ENCODE data around the gene DPF1. TPM values are rescaled to one million over a fixed set of nuclear protein-coding genes. Genes with fewer than 3 reads are reported as not detected.
A peak's percentile ranks its signal among the peaks of the same experiment; 100 is the strongest.
"Not testable (repeated sequence)": the region's sequence is repeated elsewhere in the genome, so short reads cannot be mapped to it uniquely, and the experiment has no call there.

The DPF1 gene
- total RNA-seq, 1 donor from 2014 or later, result 3.4 TPM

- Histone ChIP-seq H3K9ac (no peak overlapping the region), H2AFZ (replicated peaks) (peak overlapping the region; percentile 84), H3F3A (ENCODE audit: low read depth) (peaks cover 27% of the 10 kb centered on the region), H3K4me2 (peak overlapping the region; percentile 78), H3K9me3 (ENCODE audit: low read depth) (no peaks in the 10 kb centered on the region), H3K27me3 (no peaks in the 10 kb centered on the region), H3K4me1 (peaks cover 25% of the 10 kb centered on the region), H3K4me3 (peak overlapping the region; percentile 66), H3K27ac (no peak overlapping the region), H3K79me2 (ENCODE audit: low read depth) (peaks cover 42% of the 10 kb centered on the region), H4K20me1 (ENCODE audit: low read depth) (peaks cover 10% of the 10 kb centered on the region), H3K36me3 (no peaks in the 10 kb centered on the region)
- TF ChIP-seq EZH2 (IDR thresholded peaks at IDR 0.05) (no peak), CTCF (IDR thresholded peaks at IDR 0.05) (no peak), EZH2phosphoT487 (IDR thresholded peaks at IDR 0.05) (no peak)
- DNase-seq (ENCODE audit: low spot score), result no peak
- Mint-ChIP-seq H3K4me3 (peak overlapping the region; percentile 85), H3K36me3 (no peaks in the 10 kb centered on the region), H3K4me1 (peaks cover 29% of the 10 kb centered on the region), H3K27me3 (ENCODE audit: insufficient read depth, low read depth) (peaks cover 17% of the 10 kb centered on the region), H3K27ac (no peak overlapping the region), H3K9me3 (no peaks in the 10 kb centered on the region)
Measured at GRCh38 chr19:38263689-38264485, 39.9 kb upstream of the DPF1 start.

GRCh38 chr19:38262585-38263268 is 38.7 kb upstream of the DPF1 start:
- H3K9me3 ChIP-seq (ENCODE audit: low read depth), result no peaks in the 10 kb centered on the region
- H3K4me3 ChIP-seq, result no peak overlapping the region
- DNase-seq (ENCODE audit: low spot score), result no peak
- peaks cover 31% of the 10 kb centered on the region for H3K79me2 ChIP-seq (ENCODE audit: low read depth)
- H4K20me1 ChIP-seq (ENCODE audit: low read depth), result peaks cover under 1% of the 10 kb centered on the region
- peaks cover 22% of the 10 kb centered on the region for H3F3A ChIP-seq (ENCODE audit: low read depth)
- H3K4me2 ChIP-seq, result no peak overlapping the region
- H3K36me3 ChIP-seq, result no peaks in the 10 kb centered on the region
- H3K27me3 Mint-ChIP-seq (ENCODE audit: insufficient read depth, low read depth), result peaks cover 20% of the 10 kb centered on the region
- no peak overlapping the region for H3K27ac Mint-ChIP-seq
- H3K27me3 ChIP-seq, result no peaks in the 10 kb centered on the region
- no peaks in the 10 kb centered on the region for H3K36me3 Mint-ChIP-seq
- peaks cover 22% of the 10 kb centered on the region for H3K4me1 Mint-ChIP-seq
- TF ChIP-seq CTCF (IDR thresholded peaks at IDR 0.05) (no peak), EZH2 (IDR thresholded peaks at IDR 0.05) (no peak), EZH2phosphoT487 (IDR thresholded peaks at IDR 0.05) (no peak)
- H3K27ac ChIP-seq, result no peak overlapping the region
- H3K4me1 ChIP-seq, result peaks cover 17% of the 10 kb centered on the region
- no peaks in the 10 kb centered on the region for H3K9me3 Mint-ChIP-seq
- H2AFZ ChIP-seq (replicated peaks), result no peak overlapping the region
- no peak overlapping the region for H3K9ac ChIP-seq
- H3K4me3 Mint-ChIP-seq, result peak overlapping the region; percentile 54

GRCh38 chr19:38261942-38262341 is 37.9 kb upstream of the DPF1 start:
- not testable (repeated sequence) for H3K36me3 Mint-ChIP-seq; H3K9ac ChIP-seq; H3K4me2 ChIP-seq; H3K4me3 Mint-ChIP-seq; H4K20me1 ChIP-seq (ENCODE audit: low read depth); H3K27ac Mint-ChIP-seq; H2AFZ ChIP-seq (replicated peaks); DNase-seq (ENCODE audit: low spot score); H3K27ac ChIP-seq; H3K4me3 ChIP-seq; H3K36me3 ChIP-seq; H3K27me3 ChIP-seq; H3K9me3 Mint-ChIP-seq; H3K9me3 ChIP-seq (ENCODE audit: low read depth)
- H3K79me2 ChIP-seq (ENCODE audit: low read depth), result peaks cover 23% of the 10 kb centered on the region
- peaks cover 17% of the 10 kb centered on the region for H3K4me1 Mint-ChIP-seq
- peaks cover 10% of the 10 kb centered on the region for H3K4me1 ChIP-seq
- peaks cover 17% of the 10 kb centered on the region for H3K27me3 Mint-ChIP-seq (ENCODE audit: insufficient read depth, low read depth)
- peaks cover 22% of the 10 kb centered on the region for H3F3A ChIP-seq (ENCODE audit: low read depth)

Measured in neural progenitor cell (in vitro differentiated cells).